ENCODE results near the gene GUCY2C.

GUCY2C gene

GRCh38 chr12:14564336-14564959 is 132.0 kb downstream of the GUCY2C start:
- DNase-seq = no peak

GRCh38 chr12:14563046-14563445 is 133.4 kb downstream of the GUCY2C start:
- no peak for DNase-seq
